OCI-M2 (cell line): Measurements from ENCODE around the gene DENND4B.
"Not testable (repeated sequence)": the region's sequence is repeated elsewhere in the genome, so short reads cannot be mapped to it uniquely, and the experiment has no call there.

Source experiments
- DNase-seq: peaks from one replicate; lab custom pipeline; 2025; ENCODE audit not compliant: unreplicated experiment; lab: John Stamatoyannopoulos, UW

The DENND4B gene

GRCh38 chr1:153929426-153929825, 17.1 kb downstream of the DENND4B start:
- no peak for DNase-seq

- no peak for DNase-seq
These were observed 17.7 kb downstream of the DENND4B start for GRCh38 chr1:153928791-153929341.

GRCh38 chr1:153928245-153928644, 18.3 kb downstream of the DENND4B start:
- DNase-seq: no peak

GRCh38 chr1:153926405-153926804, 20.1 kb downstream of the DENND4B start:
- DNase-seq: no peak

GRCh38 chr1:153922972-153923925, 23.3 kb downstream of the DENND4B start, which contains the start of gene GATAD2B:
Gene GATAD2B, minus strand, starts transcription at chr1:153922972. Its CDS starts 94,625 bp downstream, at chr1:153828347.
- DNase-seq: peak; percentile 93

- DNase-seq: no peak
These were observed 24.2 kb downstream of the DENND4B start for GRCh38 chr1:153922076-153922971.

- DNase-seq: no peak
These were observed 24.8 kb downstream of the DENND4B start for GRCh38 chr1:153921803-153922075.

GRCh38 chr1:153921080-153921802, 25.3 kb downstream of the DENND4B start:
- DNase-seq: no peak

GRCh38 chr1:153919876-153920852, 26.4 kb downstream of the DENND4B start:
- no peak for DNase-seq

- DNase-seq: no peak
These were observed 30.2 kb downstream of the DENND4B start for GRCh38 chr1:153916297-153916696.

- DNase-seq: no peak
These were observed 34.2 kb downstream of the DENND4B start for GRCh38 chr1:153912349-153912748.

- DNase-seq: not testable (repeated sequence)
These were observed 36.0 kb downstream of the DENND4B start for GRCh38 chr1:153910560-153910959.

GRCh38 chr1:153908071-153908470, 38.4 kb downstream of the DENND4B start:
- no peak for DNase-seq

GRCh38 chr1:153907134-153907533, 39.4 kb downstream of the DENND4B start:
- no peak for DNase-seq

- no peak for DNase-seq
These were observed 40.1 kb downstream of the DENND4B start for GRCh38 chr1:153906396-153906795.

GRCh38 chr1:153905908-153906307, 40.6 kb downstream of the DENND4B start:
- DNase-seq: not testable (repeated sequence)

GRCh38 chr1:153903841-153904455, 42.6 kb downstream of the DENND4B start:
- no peak for DNase-seq

- no peak for DNase-seq
These were observed 47.0 kb downstream of the DENND4B start for GRCh38 chr1:153899509-153899908.

GRCh38 chr1:153895866-153896265, 50.7 kb downstream of the DENND4B start:
- not testable (repeated sequence) for DNase-seq
